ENCODE measurements around the gene SH3PXD2B.

Gene SH3PXD2B

GRCh38 chr5:172437445-172438318 is 16.6 kb downstream of the SH3PXD2B start:
- no peak for DNase-seq (ENCODE audit: low read depth in 3 of 3, low spot score in 1 of 3)

- DNase-seq (ENCODE audit: low read depth in 3 of 3, low spot score in 1 of 3) = no peak
Measured at GRCh38 chr5:172436879-172437369, 17.4 kb downstream of the SH3PXD2B start.

DNA sequence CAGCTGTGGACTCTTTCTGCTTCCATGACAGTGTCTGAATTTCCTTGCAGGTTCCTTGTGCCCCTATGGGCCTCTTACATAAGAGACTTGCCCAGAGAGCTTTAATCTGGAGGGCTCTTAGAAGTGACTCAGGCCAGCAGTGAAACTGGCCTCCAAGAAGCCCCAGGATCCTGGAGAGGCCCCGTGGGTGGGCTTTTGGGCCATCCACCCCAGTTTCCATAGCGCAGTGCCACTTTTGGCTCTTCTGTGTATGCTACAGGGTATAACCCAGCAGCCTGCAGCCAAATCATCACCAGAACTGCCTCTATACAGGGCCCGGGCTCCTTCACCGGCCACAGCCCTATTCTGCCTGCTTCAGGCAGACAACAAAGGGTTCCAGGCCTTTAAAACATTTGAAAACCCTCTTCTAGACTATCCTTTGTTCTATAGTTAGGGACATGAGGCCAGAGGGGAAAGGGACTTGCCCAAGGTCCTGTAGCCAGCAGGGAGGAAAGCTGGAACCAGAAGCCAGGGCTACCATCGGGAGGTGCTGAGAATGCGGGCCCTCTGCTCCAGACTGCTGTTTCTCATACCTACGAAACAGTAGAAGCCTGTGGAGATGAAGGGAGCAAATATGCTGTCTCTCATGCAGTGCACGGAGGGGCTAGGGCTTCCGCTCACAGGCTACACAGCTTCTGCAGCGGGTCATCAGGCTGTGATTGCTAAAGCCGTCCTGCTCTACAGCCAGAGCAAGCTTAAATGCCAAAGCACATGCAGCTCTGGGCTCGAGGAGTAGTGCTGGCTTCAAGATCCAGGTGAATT is 18.0 kb downstream of the SH3PXD2B start:
- DNase-seq (ENCODE audit: low read depth in 3 of 3, low spot score in 1 of 3) = no peak

- no peak for DNase-seq (ENCODE audit: low read depth in 3 of 3, low spot score in 1 of 3)
Measured at GRCh38 chr5:172435362-172436077, 18.8 kb downstream of the SH3PXD2B start.

DNA sequence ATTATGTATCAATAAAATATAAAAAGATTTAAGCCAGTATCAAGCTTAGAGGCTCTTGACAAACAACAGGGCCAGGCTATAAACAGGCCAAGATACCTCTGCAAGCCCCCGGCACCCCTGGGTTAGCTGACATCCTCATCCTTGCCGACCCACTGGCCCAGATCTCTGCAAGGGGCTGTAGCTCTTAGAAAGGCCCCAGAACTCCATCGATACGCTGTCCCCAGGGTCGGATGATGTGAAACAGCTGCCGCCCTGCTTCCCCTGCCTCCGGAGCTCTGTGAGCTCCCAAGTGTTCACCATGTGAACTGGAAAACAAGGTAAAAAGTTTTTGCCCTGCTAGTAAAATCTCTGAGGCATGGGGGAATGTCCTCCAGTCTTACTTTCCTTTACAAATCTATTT is 20.1 kb downstream of the SH3PXD2B start:
- no peak for DNase-seq (ENCODE audit: low read depth in 3 of 3, low spot score in 1 of 3)

DNA sequence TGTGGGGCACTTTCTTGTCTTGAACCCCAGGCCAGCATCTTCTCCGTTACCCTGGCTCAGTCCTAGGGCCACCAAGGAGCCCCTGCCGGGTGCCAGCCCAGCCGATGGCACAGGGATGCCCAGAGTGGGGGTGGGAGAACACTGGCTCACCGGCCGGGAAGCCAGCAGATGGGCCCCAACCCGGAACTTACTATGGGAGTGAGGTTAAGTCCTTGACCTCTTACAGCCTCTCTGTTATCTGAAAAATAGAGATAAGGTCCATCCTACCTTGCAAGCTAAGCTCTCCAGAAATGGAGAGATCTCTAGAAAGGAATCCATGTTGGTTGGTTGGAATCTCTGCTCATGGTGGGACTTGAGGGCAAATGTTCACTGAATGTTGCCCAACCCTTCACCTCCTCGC is 20.8 kb downstream of the SH3PXD2B start:
- DNase-seq (ENCODE audit: low read depth in 3 of 3, low spot score in 1 of 3) = no peak

GRCh38 chr5:172433071-172433470 is 21.3 kb downstream of the SH3PXD2B start:
- no peak for DNase-seq (ENCODE audit: low read depth in 3 of 3, low spot score in 1 of 3)

DNA sequence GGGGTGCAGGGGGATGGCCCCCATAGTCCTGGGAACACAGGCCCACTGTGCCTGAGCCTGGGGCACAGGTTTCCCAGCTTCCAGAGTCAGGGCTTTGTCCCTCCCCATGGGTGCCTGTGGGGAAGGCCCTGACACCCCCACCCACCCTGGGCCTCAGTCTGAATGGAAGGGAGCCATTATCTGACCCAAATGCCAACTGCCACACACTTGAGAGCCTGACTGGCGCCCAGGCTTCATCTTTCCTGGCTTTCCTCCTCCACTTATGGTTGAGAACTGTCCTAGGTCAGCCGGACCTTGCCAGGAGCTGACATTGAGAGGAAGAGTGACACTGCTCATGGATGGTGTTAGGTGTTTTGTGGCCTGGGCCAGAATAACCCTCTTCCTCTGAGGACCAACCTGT is 24.0 kb downstream of the SH3PXD2B start:
- DNase-seq (ENCODE audit: low read depth in 3 of 3, low spot score in 1 of 3) = no peak

GRCh38 chr5:172429201-172429940 is 25.0 kb downstream of the SH3PXD2B start:
- no peak for DNase-seq (ENCODE audit: low read depth in 3 of 3, low spot score in 1 of 3)

DNA sequence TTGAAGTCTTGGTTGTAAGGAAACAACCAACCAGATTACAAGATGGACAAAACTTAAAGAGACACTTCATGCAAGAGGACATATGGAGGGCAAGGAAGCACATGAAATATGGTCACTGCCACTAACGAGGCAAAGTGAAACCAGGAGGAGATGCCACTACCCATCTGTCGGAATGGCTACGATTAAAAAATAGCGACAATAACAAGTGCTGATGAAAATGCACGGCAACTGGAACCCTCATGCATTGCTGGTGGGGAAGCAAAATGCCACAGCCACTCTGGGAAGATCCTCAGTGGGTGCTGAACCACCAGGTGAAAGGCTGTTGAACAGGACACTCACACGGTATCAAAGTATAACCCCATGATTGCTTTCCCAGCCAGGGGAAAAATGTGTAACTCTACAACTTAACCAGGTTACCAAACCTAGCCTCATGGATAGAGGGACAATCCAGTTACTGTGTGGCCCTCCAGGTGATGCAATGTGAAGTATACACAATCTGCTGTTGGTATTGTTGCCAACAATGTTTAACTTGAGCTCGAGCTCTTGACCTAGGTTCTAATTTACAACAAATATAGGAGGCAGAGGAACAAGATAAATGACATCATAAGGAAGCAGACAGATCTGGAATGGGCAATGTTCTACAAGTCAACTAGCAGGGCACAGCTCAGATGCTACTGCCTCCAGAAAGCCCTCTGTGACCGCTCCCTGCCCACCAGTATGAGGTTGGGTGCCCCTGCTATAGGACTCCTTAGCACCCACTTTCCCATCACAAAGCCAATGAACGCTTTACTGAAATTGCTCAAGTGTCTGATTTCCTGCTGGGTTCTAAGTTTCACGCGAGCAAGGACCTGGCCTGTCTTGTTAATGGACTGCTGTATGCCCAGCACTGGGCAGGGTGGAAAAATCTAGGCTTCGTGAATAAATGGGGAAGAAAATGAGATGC is 25.8 kb downstream of the SH3PXD2B start:
- no peak for DNase-seq (ENCODE audit: low read depth in 3 of 3, low spot score in 1 of 3)

DNA sequence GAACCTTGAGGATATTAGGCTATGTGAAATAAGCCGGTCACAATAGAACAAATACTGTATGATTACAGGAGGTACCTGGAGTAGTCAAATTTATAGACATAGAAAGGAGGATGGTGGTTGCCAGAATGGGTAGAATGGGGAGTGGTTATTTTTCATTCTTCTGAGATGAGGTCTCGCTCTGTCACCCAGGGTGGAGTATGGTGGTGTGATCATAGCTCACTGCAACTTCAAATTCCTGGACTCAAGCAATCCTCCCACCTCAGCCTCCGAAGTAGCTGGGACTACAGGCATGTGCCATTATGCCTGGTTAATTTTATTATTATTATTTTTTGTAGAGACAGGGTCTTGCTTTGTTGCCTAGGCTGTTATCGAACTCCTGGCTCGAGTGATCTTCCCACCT is 27.1 kb downstream of the SH3PXD2B start:
- no peak for DNase-seq (ENCODE audit: low read depth in 3 of 3, low spot score in 1 of 3)

- no peak for DNase-seq (ENCODE audit: low read depth in 3 of 3, low spot score in 1 of 3)
Measured at GRCh38 chr5:172426086-172426485, 28.2 kb downstream of the SH3PXD2B start.

DNA sequence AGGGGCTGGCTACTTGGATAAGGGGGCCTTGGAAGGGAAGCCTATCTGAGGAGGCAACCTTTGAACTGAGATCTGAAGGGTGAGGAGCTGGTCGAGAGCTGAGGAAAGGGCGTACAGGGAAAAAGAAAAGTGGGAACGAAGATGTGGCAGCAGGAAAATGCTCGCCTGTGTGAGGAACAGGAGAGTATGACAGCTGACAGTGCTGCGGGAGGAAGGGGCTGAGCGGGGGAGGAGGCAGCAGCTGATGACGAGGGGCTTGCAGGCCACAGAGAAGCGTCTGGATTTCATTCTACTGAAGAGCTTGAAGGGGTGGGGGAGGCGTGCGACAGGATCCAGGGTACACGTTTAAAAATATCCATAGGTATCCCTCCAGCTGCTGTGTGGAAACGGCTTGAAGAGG is 28.9 kb downstream of the SH3PXD2B start:
- no peak for DNase-seq (ENCODE audit: low read depth in 3 of 3, low spot score in 1 of 3)

DNA sequence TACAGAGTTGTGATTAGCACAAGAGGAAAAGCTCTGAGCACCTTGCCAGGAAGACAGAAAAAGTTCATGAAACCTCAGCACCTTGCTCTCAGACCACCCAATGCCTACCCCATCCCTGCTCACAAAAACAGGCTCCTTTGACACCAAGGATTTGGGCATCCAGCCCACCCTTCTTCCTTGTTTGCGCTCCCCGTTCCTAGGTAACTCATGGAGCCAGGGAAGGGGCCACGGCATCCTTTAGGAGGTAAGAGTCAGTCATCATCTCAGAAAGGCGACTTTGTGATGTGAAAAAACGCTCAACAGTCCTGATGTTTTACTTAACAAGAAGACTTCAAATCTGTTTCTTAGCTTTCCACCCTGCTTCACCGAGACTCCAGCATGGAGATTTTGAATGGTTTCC is 29.5 kb downstream of the SH3PXD2B start:
- no peak for DNase-seq (ENCODE audit: low read depth in 3 of 3, low spot score in 1 of 3)

- DNase-seq (ENCODE audit: low read depth in 3 of 3, low spot score in 1 of 3) = no peak
Measured at GRCh38 chr5:172424111-172424490, 30.2 kb downstream of the SH3PXD2B start.

DNA sequence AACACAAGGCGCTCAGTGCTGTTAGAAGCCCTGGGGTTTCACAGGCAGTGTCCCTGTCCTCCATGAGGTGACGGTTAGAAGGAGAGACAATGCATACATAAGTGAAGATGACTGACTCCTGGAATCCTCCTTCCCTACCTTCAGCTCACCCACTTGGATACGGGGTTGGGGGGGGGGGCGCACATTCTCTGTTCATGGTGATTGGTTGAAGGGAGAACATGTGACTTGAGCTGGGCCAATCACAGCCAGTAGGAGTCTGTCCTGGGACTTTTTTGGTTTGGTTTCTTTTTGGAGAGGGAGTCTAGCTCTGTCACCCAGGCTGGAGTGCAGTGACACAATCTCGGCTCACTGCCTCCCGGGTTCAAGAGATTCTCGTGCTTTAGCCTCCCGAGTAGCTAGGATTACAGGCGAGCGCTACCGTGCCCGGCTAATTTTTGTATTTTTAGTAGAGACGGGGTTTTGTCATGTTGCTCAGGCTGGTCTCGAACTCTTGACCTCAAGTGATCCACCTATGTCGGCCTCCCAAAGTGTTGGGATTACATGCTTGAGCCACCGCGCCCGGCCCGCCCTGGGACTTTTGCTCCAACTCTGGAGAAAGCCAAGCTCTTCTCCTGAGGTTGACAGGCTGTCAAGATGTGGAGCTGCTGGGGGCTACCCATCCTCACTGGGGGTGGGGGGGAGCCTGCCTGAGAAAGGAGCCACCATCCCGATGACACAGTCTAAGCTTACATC is 30.8 kb downstream of the SH3PXD2B start:
- DNase-seq (ENCODE audit: low read depth in 3 of 3, low spot score in 1 of 3) = no peak

DNA sequence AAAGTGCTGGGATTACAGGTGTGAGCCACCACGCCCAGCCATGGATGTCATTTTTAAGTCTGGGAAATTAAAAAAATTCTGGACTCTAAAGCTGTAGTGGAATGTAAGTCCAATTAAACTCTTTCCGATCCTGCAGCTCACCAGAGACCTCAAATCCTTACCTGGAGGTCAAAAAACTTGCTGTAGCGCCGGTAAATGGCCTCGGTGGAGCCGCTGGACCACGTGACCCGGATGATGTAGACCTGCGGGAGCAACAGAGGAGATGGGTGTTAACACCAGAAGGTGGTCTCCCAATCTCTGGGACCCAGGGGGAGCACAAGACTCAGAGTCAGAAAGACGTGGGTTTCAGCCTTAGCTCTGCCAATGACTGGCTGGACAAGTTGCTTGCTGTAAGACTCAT is 32.1 kb downstream of the SH3PXD2B start:
- DNase-seq (ENCODE audit: low read depth in 3 of 3, low spot score in 1 of 3) = no peak

GRCh38 chr5:172421020-172421419 is 33.3 kb downstream of the SH3PXD2B start:
- no peak for DNase-seq (ENCODE audit: low read depth in 3 of 3, low spot score in 1 of 3)
